Mesothelial cell of epicardium (in vitro differentiated cells): Measurements from ENCODE around the gene CD300LD. TPM values are rescaled to one million over a fixed set of nuclear protein-coding genes. Genes with fewer than 3 reads are reported as not detected.
"Not testable (repeated sequence)": the region's sequence is repeated elsewhere in the genome, so short reads cannot be mapped to it uniquely, and the experiment has no call there.

Experiments used
- DNase-seq, 2 experiments: peaks; one replicate each; pipeline ENCODE4 v3.0.0; 2021; ENCODE audit warnings: low spot score in 2 of 2; ENCODE audit not compliant: unreplicated experiment in 2 of 2
- H3K27ac Mint-ChIP-seq: 2 replicates; pipeline ENCODE4 v1.8.0; 2021; ENCODE audit warnings: mixed read lengths
- H3K27me3 Mint-ChIP-seq: 2 replicates; pipeline ENCODE4 v1.8.0; 2021; ENCODE audit warnings: low read depth, mixed read lengths
- H3K36me3 Mint-ChIP-seq: 2 replicates; pipeline ENCODE4 v1.8.0; 2021; ENCODE audit warnings: mixed read lengths
- H3K4me1 Mint-ChIP-seq: 2 replicates; pipeline ENCODE4 v1.8.0; 2021; ENCODE audit warnings: mixed read lengths
- H3K4me3 Mint-ChIP-seq: 2 replicates; pipeline ENCODE4 v1.8.0; 2021; ENCODE audit warnings: mild to moderate bottlenecking, moderate library complexity, mixed read lengths
- H3K9me3 Mint-ChIP-seq: 2 replicates; pipeline ENCODE4 v1.8.0; 2021; ENCODE audit warnings: mixed read lengths
- total RNA-seq: library from RNA; stranded (reverse); gene quantifications from 3 replicates; pipeline ENCODE4 v1.2.1, GENCODE V29; 2021
- TF ChIP-seq, protein P1 (sequence below): fragments of 200-600 bp; sonication (generic); IDR thresholded peaks from one replicate; pipeline ENCODE4 v1.5.0; 2021; ENCODE audit warnings: antibody characterized with exemption; ENCODE audit not compliant: unreplicated experiment

Gene CD300LD
- not detected in 3 replicates for total RNA-seq

GRCh38 chr17:74592087-74592990, at the start of gene CD300LD:
Gene CD300LD, minus strand, starts transcription at chr17:74592283. Its CDS starts 81 bp downstream, at chr17:74592202.
- H3K9me3 Mint-ChIP-seq: no peaks in the 10 kb centered on the region
- no peak within 1 kb of the TSS for H3K4me3 Mint-ChIP-seq
- TF ChIP-seq, protein P1, sequence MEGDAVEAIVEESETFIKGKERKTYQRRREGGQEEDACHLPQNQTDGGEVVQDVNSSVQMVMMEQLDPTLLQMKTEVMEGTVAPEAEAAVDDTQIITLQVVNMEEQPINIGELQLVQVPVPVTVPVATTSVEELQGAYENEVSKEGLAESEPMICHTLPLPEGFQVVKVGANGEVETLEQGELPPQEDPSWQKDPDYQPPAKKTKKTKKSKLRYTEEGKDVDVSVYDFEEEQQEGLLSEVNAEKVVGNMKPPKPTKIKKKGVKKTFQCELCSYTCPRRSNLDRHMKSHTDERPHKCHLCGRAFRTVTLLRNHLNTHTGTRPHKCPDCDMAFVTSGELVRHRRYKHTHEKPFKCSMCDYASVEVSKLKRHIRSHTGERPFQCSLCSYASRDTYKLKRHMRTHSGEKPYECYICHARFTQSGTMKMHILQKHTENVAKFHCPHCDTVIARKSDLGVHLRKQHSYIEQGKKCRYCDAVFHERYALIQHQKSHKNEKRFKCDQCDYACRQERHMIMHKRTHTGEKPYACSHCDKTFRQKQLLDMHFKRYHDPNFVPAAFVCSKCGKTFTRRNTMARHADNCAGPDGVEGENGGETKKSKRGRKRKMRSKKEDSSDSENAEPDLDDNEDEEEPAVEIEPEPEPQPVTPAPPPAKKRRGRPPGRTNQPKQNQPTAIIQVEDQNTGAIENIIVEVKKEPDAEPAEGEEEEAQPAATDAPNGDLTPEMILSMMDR: no peak
- H3K36me3 Mint-ChIP-seq: no peaks in the 10 kb centered on the region
- DNase-seq: no peak
- no peak within 1 kb of the TSS for H3K27ac Mint-ChIP-seq
- H3K27me3 Mint-ChIP-seq: peaks cover 34% of the 10 kb centered on the region
- no peaks in the 10 kb centered on the region for H3K4me1 Mint-ChIP-seq

GRCh38 chr17:74641224-74641957, 49.3 kb upstream of the CD300LD start:
- Mint-ChIP-seq H3K27me3 (peaks cover 15% of the 10 kb centered on the region), H3K4me3 (no peak overlapping the region), H3K4me1 (peaks cover 4% of the 10 kb centered on the region), H3K27ac (no peak overlapping the region), H3K36me3 (no peaks in the 10 kb centered on the region), H3K9me3 (peaks cover 14% of the 10 kb centered on the region)
- TF ChIP-seq, protein P1: no peak
- no peak for DNase-seq

DNA sequence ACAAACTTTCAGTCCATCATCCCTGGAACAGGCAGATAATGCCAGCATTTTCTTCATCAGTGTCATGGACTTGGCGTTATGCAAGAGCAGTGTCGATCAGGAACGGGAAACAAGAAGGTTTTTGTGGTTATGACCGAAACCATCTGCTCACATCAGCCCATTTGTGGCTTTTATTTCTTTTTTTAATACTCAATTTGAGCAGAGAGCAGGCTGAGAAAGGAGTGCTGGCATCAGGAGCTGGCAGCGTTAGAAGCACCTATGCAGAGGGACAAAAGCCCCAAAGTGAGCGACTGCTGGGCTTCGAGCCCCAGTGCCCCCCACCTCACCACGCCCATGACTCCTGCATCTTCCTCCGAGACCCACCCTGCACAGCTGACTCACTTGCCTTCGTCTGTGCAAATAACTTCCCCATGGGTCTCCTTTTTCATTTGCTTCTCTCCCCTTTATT, 47.6 kb upstream of the CD300LD start:
- H3K27ac Mint-ChIP-seq: no peak overlapping the region
- H3K4me3 Mint-ChIP-seq: no peak overlapping the region
- H3K9me3 Mint-ChIP-seq: peaks cover 7% of the 10 kb centered on the region
- H3K36me3 Mint-ChIP-seq: no peaks in the 10 kb centered on the region
- DNase-seq: no peak
- peaks cover 15% of the 10 kb centered on the region for H3K4me1 Mint-ChIP-seq
- TF ChIP-seq, protein P1: no peak
- H3K27me3 Mint-ChIP-seq: peaks cover 14% of the 10 kb centered on the region

- Mint-ChIP-seq H3K4me3 (no peak overlapping the region), H3K27me3 (peaks cover 7% of the 10 kb centered on the region), H3K27ac (no peak overlapping the region), H3K9me3 (no peaks in the 10 kb centered on the region), H3K4me1 (peaks cover 15% of the 10 kb centered on the region), H3K36me3 (no peaks in the 10 kb centered on the region)
- TF ChIP-seq, protein P1: no peak
- DNase-seq: no peak
Measured at GRCh38 chr17:74637926-74638325, 45.8 kb upstream of the CD300LD start.

DNA sequence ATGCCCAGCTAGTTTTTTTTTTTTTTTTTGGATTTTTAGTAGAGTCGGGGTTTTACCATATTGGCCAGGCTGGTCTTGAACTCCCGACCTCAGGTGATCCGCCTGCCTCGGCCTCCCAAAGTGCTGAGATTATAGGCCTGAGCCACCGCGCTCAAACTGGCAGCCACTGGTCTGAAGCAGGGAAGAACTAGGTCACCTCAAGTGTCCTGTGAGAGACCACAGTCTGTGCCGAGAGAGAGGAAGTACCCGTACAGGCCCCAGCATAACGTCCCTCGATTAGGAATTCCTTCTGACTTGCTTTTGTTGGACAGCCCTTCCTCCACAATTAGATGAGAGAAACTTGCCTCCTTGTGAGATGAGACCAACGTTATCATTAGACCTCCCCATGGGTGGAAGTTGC, 45.2 kb upstream of the CD300LD start:
- no peak for DNase-seq
- Mint-ChIP-seq H3K36me3 (no peaks in the 10 kb centered on the region), H3K4me3 (no peak overlapping the region), H3K27me3 (peaks cover 7% of the 10 kb centered on the region), H3K9me3 (no peaks in the 10 kb centered on the region), H3K4me1 (peaks cover 18% of the 10 kb centered on the region), H3K27ac (no peak overlapping the region)
- TF ChIP-seq, protein P1: no peak

- not testable (repeated sequence) for H3K27me3 Mint-ChIP-seq, DNase-seq, H3K4me3 Mint-ChIP-seq, H3K27ac Mint-ChIP-seq, H3K9me3 Mint-ChIP-seq, H3K36me3 Mint-ChIP-seq
- H3K4me1 Mint-ChIP-seq: peaks cover 24% of the 10 kb centered on the region
Measured at GRCh38 chr17:74636541-74637085, 44.5 kb upstream of the CD300LD start.
